Pulmonary artery endothelial cell (primary cell): ENCODE measurements around the gene SGCD. TPM values are rescaled to one million over a fixed set of nuclear protein-coding genes. Genes with fewer than 3 reads are reported as not detected.

Experiments
- DNase-seq: peaks from one replicate; pipeline ENCODE4 v3.0.0-alpha.2; 2011; ENCODE audit warnings: low read depth, low spot score
- total RNA-seq: library from RNA; depleted of rRNA; stranded (reverse); fragments of >200 nt; gene quantifications from 2 replicates; pipeline ENCODE4 v1.2.3, GENCODE V29; 2014

SGCD gene
- total RNA-seq, 1 donor from 2014 or later = not detected

DNA sequence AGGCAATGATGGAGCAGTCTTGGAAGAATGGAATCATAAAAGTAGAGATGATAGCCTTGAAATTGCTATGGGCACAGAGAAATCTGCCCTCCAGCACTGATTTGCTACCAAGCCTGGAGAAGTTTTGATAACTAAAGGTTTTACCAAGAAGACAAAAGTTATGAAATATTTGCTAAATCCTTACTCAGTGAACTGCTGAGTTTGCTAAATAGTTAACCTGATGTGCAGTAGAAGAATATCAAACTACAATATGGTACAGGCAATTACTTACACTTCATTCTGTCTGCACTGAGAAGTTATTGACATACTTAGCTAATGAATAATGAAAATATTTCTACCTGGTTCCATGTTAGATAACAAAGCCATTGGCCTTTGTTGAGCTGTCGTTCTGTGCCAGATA is 124.5 kb downstream of the SGCD start:
- no peak for DNase-seq

- DNase-seq = no peak
Observed at GRCh38 chr5:156456857-156457256, 129.9 kb downstream of the SGCD start.

DNA sequence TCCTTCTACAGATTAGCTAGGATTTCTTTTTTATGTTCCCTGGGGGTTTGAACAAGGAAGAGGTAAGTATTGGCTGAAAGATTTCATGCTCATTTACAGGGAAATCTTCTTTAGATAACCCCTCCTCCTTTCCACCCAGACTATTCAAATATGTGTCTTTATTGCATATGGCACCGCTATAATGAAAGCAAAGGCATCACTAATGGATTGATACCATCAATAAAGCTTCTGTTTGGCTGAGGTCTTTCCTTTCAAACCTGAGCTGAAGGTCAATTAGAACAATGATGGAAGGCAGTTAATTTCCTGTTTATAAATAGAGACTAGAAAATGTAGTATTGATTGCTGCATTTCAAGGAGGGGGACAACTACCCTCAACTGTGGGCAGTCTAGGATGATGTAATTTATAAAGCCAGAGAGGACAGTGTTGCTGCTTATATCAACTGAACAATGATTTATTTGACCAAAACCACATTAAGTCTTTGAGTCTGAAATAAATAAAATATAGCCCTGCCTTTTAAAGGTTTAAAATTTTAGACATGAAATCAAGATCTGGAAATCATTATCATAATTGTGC is 132.9 kb downstream of the SGCD start:
- DNase-seq = no peak

DNA sequence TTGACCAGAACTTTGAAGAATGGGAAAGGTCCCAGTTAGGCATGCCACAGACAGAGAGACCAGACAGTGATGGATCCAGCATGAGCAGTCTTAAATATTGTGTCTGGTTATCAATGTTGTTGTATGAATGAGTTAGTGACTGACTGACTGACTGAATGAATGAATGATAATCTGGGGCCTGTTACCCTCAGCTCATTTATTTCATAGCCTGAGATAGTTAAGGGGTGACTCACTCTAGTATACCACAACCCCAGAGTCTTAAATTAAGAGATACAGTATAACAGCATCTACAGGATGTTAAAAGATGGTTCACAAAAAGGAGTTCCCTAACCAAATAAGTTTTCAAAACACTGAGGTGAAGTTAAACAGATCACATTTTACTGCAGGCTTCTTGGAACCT is 133.5 kb downstream of the SGCD start:
- DNase-seq = no peak

GRCh38 chr5:156466871-156467270 is 139.9 kb downstream of the SGCD start:
- no peak for DNase-seq

DNA sequence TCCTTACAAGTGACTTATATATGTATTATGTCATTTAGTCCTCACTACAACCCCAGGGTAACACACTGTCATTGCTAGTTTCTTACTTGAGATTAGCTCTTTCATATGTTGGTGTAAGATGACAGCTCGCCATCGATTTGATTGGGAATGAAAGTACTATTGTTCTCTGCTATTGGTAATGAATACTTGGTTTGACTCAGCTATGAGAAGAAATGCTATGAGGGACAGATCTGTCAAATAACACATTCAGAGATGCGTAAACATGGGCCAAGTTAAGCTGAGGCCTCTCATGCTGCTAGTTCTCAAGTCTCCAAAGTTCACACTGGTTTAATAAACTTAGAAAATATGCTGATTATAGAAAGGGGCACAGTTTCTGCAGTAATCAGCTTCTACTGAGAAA is 142.7 kb downstream of the SGCD start:
- no peak for DNase-seq

DNA sequence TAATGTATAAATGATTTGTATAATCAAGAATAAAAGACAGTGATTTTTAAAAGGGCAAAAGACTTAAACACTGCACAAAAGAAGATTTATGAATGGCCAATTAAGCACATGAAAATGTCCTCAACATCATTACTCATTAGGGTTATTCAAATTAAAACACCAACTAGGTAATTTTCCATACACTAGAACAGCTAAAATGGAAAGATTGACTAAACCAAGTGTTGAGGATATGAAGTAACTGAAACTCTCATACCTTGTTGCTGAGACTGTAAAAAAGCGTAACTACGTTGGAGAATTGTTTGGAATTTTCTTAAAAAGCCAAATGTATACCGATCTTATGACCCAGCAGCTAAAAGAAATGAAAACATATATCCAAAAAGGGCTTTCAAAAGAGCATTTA is 144.9 kb downstream of the SGCD start:
- DNase-seq = no peak

DNA sequence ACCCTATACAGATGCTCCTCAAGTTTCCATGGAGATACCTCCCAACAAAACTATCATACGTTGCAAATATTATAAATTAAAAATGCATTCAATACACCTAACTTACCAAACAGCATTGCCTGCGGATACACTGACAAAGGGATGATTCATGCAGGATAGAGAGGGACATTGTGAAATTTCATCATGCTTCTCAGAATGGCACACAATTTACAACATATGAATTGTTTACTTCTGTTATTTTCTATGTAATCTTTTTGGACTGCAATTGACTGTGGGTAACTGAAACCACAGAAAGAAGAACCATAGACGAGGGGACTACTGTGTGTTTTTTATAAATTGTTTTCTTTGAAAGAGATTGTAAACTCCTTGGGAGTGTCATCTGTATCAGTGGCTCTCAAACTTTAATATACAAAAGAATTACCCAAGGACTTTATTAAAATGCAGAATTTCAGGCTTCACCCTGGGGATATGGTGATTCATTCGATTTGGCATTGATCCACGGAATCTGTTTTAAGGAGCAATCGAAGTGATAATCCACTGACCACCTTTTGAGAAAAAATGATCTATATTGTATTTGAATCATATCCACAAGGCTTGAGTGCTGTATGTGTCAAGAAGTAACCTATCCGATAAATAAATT is 146.4 kb downstream of the SGCD start:
- DNase-seq = no peak

DNA sequence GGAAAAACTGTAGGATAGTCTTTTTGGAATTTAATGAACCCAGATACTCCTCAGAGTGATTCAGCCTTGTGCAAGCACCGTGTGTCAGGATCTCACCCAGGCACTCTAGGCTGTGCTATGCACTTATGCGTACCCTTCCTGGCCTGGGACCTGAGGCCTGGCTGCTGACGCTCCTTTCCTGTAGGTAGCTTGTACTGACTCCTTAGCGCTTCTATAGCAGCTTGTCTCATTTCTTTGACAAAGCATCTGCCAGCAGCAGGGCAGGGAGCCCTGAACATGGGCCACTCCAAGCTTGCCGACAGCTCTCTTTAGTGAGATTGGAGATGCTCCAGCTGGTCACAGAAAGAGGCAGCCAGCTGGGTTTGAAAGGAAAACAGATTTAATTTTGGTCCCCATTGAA is 147.3 kb downstream of the SGCD start:
- no peak for DNase-seq

DNA sequence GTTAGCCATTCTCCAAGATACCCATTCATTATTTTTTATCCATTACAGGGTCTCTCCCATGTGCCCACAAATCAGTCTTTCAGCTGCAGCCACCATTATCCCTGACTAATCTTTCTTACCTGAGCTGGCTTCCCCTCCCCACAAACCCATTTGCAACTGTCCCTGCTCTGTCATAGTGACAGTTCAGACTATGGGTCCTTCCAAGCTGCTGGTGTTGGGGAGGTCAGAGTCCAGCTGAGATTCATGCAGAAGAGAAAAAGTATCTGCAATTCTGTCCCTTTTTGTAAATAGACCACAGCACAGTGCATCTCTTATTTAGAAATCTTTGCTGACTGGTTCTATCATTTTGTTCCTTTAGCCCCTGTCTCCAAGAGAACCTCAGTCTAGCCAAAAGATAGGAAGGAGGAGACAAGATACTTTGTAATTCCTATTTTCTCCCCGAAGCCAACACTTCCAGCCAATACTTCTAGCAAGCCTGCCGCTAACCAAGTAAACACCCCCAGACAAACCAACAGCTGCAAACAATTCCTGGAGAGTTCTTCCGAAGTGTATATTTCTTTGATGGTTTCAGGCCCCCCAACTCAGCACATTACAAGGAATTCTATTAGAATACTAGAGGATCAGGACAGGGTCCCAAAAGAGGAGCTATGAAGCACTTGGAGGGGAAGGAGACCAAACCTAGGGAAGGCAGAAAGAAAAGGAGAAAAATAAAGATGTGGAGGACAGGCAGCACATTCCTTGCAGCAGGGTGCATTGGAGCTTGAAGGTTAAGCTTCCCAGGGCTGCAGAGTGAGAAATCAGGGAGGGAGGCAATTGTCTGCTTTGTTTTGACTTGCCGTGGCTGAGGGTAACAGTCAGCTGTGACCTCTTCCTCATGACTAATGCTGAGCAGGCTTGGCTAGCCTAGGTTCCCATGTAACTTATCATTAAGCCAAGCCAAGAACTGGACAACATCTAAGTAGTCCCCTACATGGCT is 148.5 kb downstream of the SGCD start:
- no peak for DNase-seq

DNA sequence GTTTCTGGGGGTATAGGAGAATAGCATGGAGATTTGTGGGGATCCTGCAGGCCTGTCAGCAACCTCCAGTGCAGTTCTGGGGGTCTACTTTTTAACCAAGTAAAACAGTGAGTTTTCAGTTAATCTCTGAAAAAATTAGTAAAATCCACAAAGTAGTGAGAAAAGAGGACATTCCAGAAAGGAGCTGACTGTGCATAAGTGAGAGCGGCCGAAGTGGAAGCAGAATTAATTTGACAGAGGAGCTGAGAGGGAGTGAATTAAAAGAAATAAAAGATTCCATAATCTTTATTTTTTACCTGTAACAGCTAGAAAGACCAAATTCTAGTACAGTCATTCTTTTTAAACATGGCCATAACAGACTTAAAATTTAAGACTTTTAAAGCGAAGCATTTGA is 149.2 kb downstream of the SGCD start:
- DNase-seq = no peak

DNA sequence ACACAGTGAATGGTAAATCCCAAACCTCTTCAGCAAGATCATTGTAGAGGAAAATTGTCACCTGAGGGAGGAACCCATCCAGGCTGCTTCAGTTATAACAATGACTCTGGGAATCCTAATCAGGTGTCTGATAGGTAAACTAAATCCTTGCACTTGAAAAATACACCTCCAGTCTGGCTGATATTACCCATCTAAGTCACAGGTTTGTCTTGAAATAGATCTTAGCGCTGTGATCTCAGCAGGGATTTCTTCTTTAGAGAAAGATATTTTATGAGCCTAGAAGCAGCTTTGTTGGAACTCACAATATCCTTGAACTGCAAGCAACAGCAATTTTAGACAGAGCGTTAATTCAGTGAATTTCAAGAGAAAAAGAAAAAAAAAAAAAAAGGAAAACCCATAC is 149.7 kb downstream of the SGCD start:
- DNase-seq = no peak

- no peak for DNase-seq
Observed at GRCh38 chr5:156477196-156477595, 150.2 kb downstream of the SGCD start.

- no peak for DNase-seq
Observed at GRCh38 chr5:156479849-156480248, 152.9 kb downstream of the SGCD start.

DNA sequence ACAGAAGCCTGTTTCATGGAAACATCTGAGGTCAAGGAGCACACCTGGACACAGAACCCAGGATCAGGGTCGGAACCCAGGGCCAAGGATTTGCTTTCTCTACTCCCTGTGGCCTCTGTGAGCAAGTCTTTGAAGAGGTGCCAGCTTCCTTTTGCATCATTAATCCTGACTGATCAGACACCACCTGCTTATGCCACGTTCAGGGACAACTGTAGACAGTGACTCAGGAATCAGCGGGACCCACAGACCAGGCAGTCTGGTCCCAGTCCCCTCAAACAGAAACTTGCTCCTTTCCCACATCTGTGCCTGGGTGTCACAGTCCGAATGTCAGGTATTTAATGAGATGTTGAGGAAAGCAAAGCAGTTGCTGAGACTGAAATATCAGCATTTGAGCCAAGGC is 154.8 kb downstream of the SGCD start:
- no peak for DNase-seq

GRCh38 chr5:156482818-156483217 is 155.9 kb downstream of the SGCD start:
- DNase-seq = no peak

- DNase-seq = no peak
Observed at GRCh38 chr5:156486394-156487238, 159.7 kb downstream of the SGCD start.

DNA sequence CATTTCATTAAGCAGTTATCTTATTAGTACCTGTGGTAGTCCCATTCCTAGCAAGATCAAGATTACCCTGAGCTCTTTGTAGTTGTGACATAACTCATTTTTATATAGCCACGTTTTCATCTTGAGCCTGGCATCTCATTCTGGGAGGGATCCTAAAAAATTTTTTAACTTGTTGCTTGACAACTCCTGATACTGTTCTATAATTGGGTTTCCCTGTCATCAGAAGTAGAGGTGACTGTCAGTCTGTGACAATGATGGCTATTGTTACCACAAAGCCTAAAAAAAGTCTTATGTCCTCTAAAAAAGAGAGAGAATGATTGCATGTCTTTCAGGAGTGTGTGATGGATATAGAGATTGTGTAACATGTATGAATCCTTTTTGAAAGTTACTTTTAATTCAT is 164.8 kb downstream of the SGCD start:
- DNase-seq = no peak

DNA sequence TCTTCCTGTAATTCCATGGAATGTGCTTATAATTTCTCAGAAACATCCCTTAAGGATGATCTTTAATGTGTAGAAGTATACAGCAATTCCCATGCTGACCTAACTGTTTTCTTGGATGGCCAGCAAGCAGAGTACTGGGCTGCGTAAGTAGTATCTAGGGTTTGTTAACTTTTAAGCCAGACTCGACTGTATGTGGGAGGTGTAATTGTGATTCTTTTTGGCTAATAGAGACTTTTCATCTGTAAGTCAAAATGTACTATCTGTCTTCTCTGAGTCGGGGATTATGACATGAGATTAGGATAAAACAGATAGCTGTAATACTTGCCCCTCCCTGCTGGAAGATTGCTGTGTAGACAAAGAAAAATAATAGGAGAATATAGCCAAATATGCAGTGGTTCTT is 169.3 kb downstream of the SGCD start:
- no peak for DNase-seq

GRCh38 chr5:156497804-156498208 is 170.8 kb downstream of the SGCD start:
- DNase-seq = no peak

GRCh38 chr5:156498226-156498980 is 171.4 kb downstream of the SGCD start:
- no peak for DNase-seq
